Testis (tissue), 2 donors: ENCODE measurements around the gene DDX19B.

Experiments used
- CTCF ChIP-seq, 3 experiments: fragments of 450-650 bp in 2 of 3; fragments of 200-600 bp in 1 of 3; sonication (generic) in 1 of 3; IDR thresholded peaks; one replicate each; pipeline ENCODE4 v1.5.1; 2016 to 2019; ENCODE audit warnings: antibody characterized with exemption in 3 of 3, mild to moderate bottlenecking in 2 of 3, moderate library complexity in 1 of 3
- POLR2A ChIP-seq: fragments of 450-650 bp; IDR thresholded peaks from one replicate; pipeline ENCODE4 v1.6.1; 2017; ENCODE audit warnings: antibody characterized with exemption, mild to moderate bottlenecking, moderate library complexity

- TF ChIP-seq CTCF (IDR thresholded peaks at IDR 0.05), result no peak
- TF ChIP-seq POLR2A, result no peak
These were observed 71.9 kb downstream of the DDX19B start for GRCh38 chr16:70370924-70371323.
